Measurements from ENCODE around the gene SERPINB6. TPM values are rescaled to one million over a fixed set of nuclear protein-coding genes. Genes with fewer than 3 reads are reported as not detected.

Gene SERPINB6
- polyA plus RNA-seq, 1 of the 3 experiments (the other 2 are of a cell fraction): 102 TPM

- 93% methylated on average over 6 of the region's 6 CpGs for WGBS (ENCODE audit: low lambda C conversion rate)
- H3K4me1 ChIP-seq (ENCODE audit: control insufficient read depth in 1 of 2, insufficient read depth in 2 of 2, low read depth in 1 of 2, low read length in 1 of 2): peaks cover 0 to 8% of the 10 kb centered on the region in 2 experiments; a peak in 1 of 4 replicates
- TF ChIP-seq FOXM1 (IDR thresholded peaks at IDR 0.05; ENCODE audit: low read depth): no peak
- TF ChIP-seq REST (IDR thresholded peaks at IDR 0.05; ENCODE audit: low read depth, low read length): no peak
- TF ChIP-seq JUND (IDR thresholded peaks at IDR 0.05): no peak
- TF ChIP-seq, protein P1, sequence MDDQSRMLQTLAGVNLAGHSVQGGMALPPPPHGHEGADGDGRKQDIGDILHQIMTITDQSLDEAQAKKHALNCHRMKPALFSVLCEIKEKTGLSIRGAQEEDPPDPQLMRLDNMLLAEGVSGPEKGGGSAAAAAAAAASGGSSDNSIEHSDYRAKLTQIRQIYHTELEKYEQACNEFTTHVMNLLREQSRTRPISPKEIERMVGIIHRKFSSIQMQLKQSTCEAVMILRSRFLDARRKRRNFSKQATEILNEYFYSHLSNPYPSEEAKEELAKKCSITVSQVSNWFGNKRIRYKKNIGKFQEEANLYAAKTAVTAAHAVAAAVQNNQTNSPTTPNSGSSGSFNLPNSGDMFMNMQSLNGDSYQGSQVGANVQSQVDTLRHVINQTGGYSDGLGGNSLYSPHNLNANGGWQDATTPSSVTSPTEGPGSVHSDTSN (IDR thresholded peaks at IDR 0.05): no peak
- TF ChIP-seq USF2 (IDR thresholded peaks at IDR 0.05; ENCODE audit: borderline replicate concordance, low read depth, low read length): no peak
- TF ChIP-seq, protein P2, sequence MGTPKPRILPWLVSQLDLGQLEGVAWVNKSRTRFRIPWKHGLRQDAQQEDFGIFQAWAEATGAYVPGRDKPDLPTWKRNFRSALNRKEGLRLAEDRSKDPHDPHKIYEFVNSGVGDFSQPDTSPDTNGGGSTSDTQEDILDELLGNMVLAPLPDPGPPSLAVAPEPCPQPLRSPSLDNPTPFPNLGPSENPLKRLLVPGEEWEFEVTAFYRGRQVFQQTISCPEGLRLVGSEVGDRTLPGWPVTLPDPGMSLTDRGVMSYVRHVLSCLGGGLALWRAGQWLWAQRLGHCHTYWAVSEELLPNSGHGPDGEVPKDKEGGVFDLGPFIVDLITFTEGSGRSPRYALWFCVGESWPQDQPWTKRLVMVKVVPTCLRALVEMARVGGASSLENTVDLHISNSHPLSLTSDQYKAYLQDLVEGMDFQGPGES (IDR thresholded peaks at IDR 0.05; ENCODE audit: low read depth, low read length): no peak
- no peak for TF ChIP-seq RFX5 (IDR thresholded peaks at IDR 0.05; ENCODE audit: low read length)
- no peak for TF ChIP-seq MEF2A (IDR thresholded peaks at IDR 0.05; ENCODE audit: borderline replicate concordance, low read depth)
- TF ChIP-seq POLR2AphosphoS5 (IDR thresholded peaks at IDR 0.05; ENCODE audit: low read depth, low read length): no peak
- TF ChIP-seq TAF1 (IDR thresholded peaks at IDR 0.05; ENCODE audit: borderline replicate concordance, low read depth, low read length): no peak
- TF ChIP-seq GABPA (IDR thresholded peaks at IDR 0.05; ENCODE audit: low read depth): no peak
- no peak for TF ChIP-seq SMC3 (IDR thresholded peaks at IDR 0.05; ENCODE audit: low read depth, low read length)
- TF ChIP-seq MXI1 (IDR thresholded peaks at IDR 0.05; ENCODE audit: low read depth, low read length): no peak
- TF ChIP-seq NRF1 (IDR thresholded peaks at IDR 0.05; ENCODE audit: low read depth, low read length): no peak
- no peak for TF ChIP-seq SIN3A (IDR thresholded peaks at IDR 0.05; ENCODE audit: borderline replicate concordance, low read depth, low read length)
- TF ChIP-seq, protein P3, sequence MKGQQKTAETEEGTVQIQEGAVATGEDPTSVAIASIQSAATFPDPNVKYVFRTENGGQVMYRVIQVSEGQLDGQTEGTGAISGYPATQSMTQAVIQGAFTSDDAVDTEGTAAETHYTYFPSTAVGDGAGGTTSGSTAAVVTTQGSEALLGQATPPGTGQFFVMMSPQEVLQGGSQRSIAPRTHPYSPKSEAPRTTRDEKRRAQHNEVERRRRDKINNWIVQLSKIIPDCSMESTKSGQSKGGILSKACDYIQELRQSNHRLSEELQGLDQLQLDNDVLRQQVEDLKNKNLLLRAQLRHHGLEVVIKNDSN (IDR thresholded peaks at IDR 0.05; ENCODE audit: borderline replicate concordance, low read depth): no peak
- H3K4me3 ChIP-seq (ENCODE audit: low read depth in 2 of 2, low read length in 1 of 2): no peak overlapping the region
- no peaks in the 10 kb centered on the region for H3K79me2 ChIP-seq (ENCODE audit: insufficient read depth)
- ChIA-PET CTCF (interaction anchor here (1.2 to 2.7 kb wide), 4 partner anchors 12 to 108 kb away, joined by 4 to 8 read pairs (median 6); no protein-coding TSS in a partner anchor), POLR2A (no interaction called here)
- H4K20me1 ChIP-seq (ENCODE audit: insufficient read depth): no peaks in the 10 kb centered on the region
- no peaks in the 10 kb centered on the region for H3K9me2 ChIP-seq
- no peaks in the 10 kb centered on the region for H3F3A ChIP-seq (replicated peaks; ENCODE audit: insufficient read depth)
- no peak overlapping the region for H2AFZ ChIP-seq (ENCODE audit: low read depth)
- no peaks in the 10 kb centered on the region for H3K36me3 ChIP-seq (replicated peaks in 1 of 2; ENCODE audit: control insufficient read depth in 1 of 2, insufficient read depth in 2 of 2, low read length in 1 of 2)
- H3K27ac ChIP-seq (ENCODE audit: low read depth in 2 of 2, low read length in 1 of 2): no peak overlapping the region
- no peak overlapping the region for H3K9ac ChIP-seq
- H3K4me2 ChIP-seq: no peak overlapping the region
- no peak for DNase-seq
- no peaks in the 10 kb centered on the region for H3K27me3 ChIP-seq (ENCODE audit: insufficient read depth)
- H3K9me3 ChIP-seq: no peaks in the 10 kb centered on the region
These were observed 71.8 kb downstream of the SERPINB6 start for GRCh38 chr6:2899596-2899995.

Other genes starting within 250 kb of the SERPINB6 start
- gene MYLK4, start 220.6 kb downstream of the SERPINB6 start, polyA plus RNA-seq (2012; rRNA removed): 0.16 and 0.18 TPM in 2 replicates
- 47.5 and 49.0 TPM in 2 replicates for gene WRNIP1, start 206.2 kb downstream of the SERPINB6 start, polyA plus RNA-seq (2012; rRNA removed)
- gene SERPINB1, start 129.7 kb downstream of the SERPINB6 start, polyA plus RNA-seq (2012; rRNA removed): 9.4 and 10.9 TPM in 2 replicates
- 0.19 and 0.28 TPM in 2 replicates for gene SERPINB9, start 68.3 kb downstream of the SERPINB6 start, polyA plus RNA-seq (2012; rRNA removed)
- 19.2 and 22.5 TPM in 2 replicates for gene NQO2, start 28.3 kb upstream of the SERPINB6 start, polyA plus RNA-seq (2012; rRNA removed)
- gene RIPK1, start 96.9 kb upstream of the SERPINB6 start, polyA plus RNA-seq (2012; rRNA removed): 12.0 and 15.7 TPM in 2 replicates
- 21.7 and 25.6 TPM in 2 replicates for gene BPHL, start 147.1 kb upstream of the SERPINB6 start, polyA plus RNA-seq (2012; rRNA removed)
- 169 and 199 TPM in 2 replicates for gene TUBB2A, start 186.0 kb upstream of the SERPINB6 start, polyA plus RNA-seq (2012; rRNA removed)

Data from SK-N-SH (cell line).